IMR-90 (cell line): ENCODE measurements around the gene NT5C1B. TPM values are rescaled to one million over a fixed set of nuclear protein-coding genes. Genes with fewer than 3 reads are reported as not detected.

Source experiments
- ATAC-seq: fragments of 200-7000 bp; cut with Tn5 transposase; 2 replicates; pipeline ENCODE4 v1.9.1; 2020; ENCODE audit warnings: low read depth, mild to moderate bottlenecking, moderate library complexity
- BruUV-seq: library from RNA; stranded (reverse); fragments of 400-500 nt; replicated peaks from 2 replicates; lab custom pipeline; 2021; lab: Mats Ljungman, UMichigan
- CTCF ChIA-PET: fragments of 300-600 bp; formaldehyde crosslinking; extraction: SDS; loops from one replicate; lab custom pipeline; 2021; ENCODE audit warnings: antibody characterized with exemption; lab: Yijun Ruan, JAX
- POLR2A ChIA-PET: fragments of 300-600 bp; sonication (Branson Sonifier 250); formaldehyde crosslinking; loops from one replicate; lab custom pipeline; 2022; ENCODE audit warnings: antibody characterized with exemption; ENCODE audit not compliant: unreplicated experiment; lab: Charles Lee
- DNase-seq: peaks from one replicate; pipeline ENCODE4 v3.0.0; 2013
- H2AFZ ChIP-seq: replicated peaks from 2 replicates; pipeline ENCODE3; 2013; ENCODE audit warnings: low read length, mild to moderate bottlenecking; ENCODE audit not compliant: poor library complexity
- H2AK5ac ChIP-seq: 2 replicates; pipeline ENCODE4 v1.6.1; 2013; ENCODE audit warnings: low read depth, low read length, inconsistent platforms
- H2AK9ac ChIP-seq: replicated peaks from 2 replicates; pipeline ENCODE3; 2013; ENCODE audit warnings: mild to moderate bottlenecking, low read depth, low read length, moderate library complexity; ENCODE audit not compliant: poor library complexity
- H2BK120ac ChIP-seq: 2 replicates; pipeline ENCODE4 v1.6.1; 2013; ENCODE audit warnings: low read depth, low read length, inconsistent platforms
- H2BK15ac ChIP-seq: 3 replicates; pipeline ENCODE4 v1.6.1; 2013; ENCODE audit warnings: low read depth, low read length, inconsistent platforms
- H2BK20ac ChIP-seq: 2 replicates; pipeline ENCODE4 v1.6.1; 2013; ENCODE audit warnings: low read depth, mild to moderate bottlenecking, inconsistent platforms, low read length, moderate library complexity
- H2BK5ac ChIP-seq: 2 replicates; pipeline ENCODE4 v1.6.1; 2013; ENCODE audit warnings: mild to moderate bottlenecking, low read depth, low read length, inconsistent platforms; ENCODE audit not compliant: poor library complexity, severe bottlenecking
- H3K14ac ChIP-seq: replicated peaks from 2 replicates; pipeline ENCODE4 v1.6.1; 2013; ENCODE audit warnings: low read depth, low read length, inconsistent platforms
- H3K18ac ChIP-seq: 2 replicates; pipeline ENCODE4 v1.6.1; 2013; ENCODE audit warnings: low read depth, low read length, control low read depth
- H3K23ac ChIP-seq: 2 replicates; pipeline ENCODE4 v1.6.1; 2013; ENCODE audit warnings: low read depth, low read length, inconsistent platforms
- H3K27ac ChIP-seq: 2 replicates; pipeline ENCODE4 v1.5.1; 2013; ENCODE audit warnings: mild to moderate bottlenecking, control low read depth, low read length; ENCODE audit not compliant: insufficient read depth
- H3K27me3 ChIP-seq: 2 replicates; pipeline ENCODE4 v1.6.1; 2013; ENCODE audit warnings: low read length; ENCODE audit not compliant: control insufficient read depth, insufficient read depth
- H3K36me3 ChIP-seq: 2 replicates; pipeline ENCODE4 v1.6.1; 2013; ENCODE audit warnings: low read length, mixed read lengths; ENCODE audit not compliant: control insufficient read depth, insufficient read depth
- H3K4ac ChIP-seq: 2 replicates; pipeline ENCODE4 v1.6.1; 2013; ENCODE audit warnings: low read depth, low read length, inconsistent platforms
- H3K4me1 ChIP-seq: 2 replicates; pipeline ENCODE4 v1.6.1; 2013; ENCODE audit warnings: low read length, mixed read lengths; ENCODE audit not compliant: control insufficient read depth, insufficient read depth
- H3K4me2 ChIP-seq: 2 replicates; pipeline ENCODE4 v1.6.1; 2013; ENCODE audit warnings: low read depth, mild to moderate bottlenecking, control low read depth, low read length, moderate library complexity
- H3K4me3 ChIP-seq: 2 replicates; pipeline ENCODE4 v1.5.1; 2013; ENCODE audit warnings: low read depth, mild to moderate bottlenecking, control low read depth, low read length, moderate library complexity; ENCODE audit not compliant: insufficient read depth
- H3K56ac ChIP-seq: 2 replicates; pipeline ENCODE4 v1.6.1; 2013; ENCODE audit warnings: low read length, inconsistent platforms; ENCODE audit not compliant: insufficient read depth; ENCODE audit errors: extremely low read depth
- H3K79me1 ChIP-seq, 2 experiments: 2 replicates each; pipeline ENCODE4 v1.6.1; 2013; ENCODE audit warnings: low read length in 2 of 2, inconsistent platforms in 1 of 2, low read depth in 1 of 2
- H3K9ac ChIP-seq: 2 replicates; pipeline ENCODE4 v1.6.1; 2013; ENCODE audit warnings: low read depth, low read length, control low read depth
- H3K9me1 ChIP-seq: 2 replicates; pipeline ENCODE4 v1.6.1; 2013; ENCODE audit warnings: low read length, inconsistent platforms; ENCODE audit not compliant: insufficient read depth
- H3K9me3 ChIP-seq: 2 replicates; pipeline ENCODE4 v1.6.1; 2013; ENCODE audit warnings: low read length; ENCODE audit not compliant: control insufficient read depth, insufficient read depth
- H4K20me1 ChIP-seq: 2 replicates; pipeline ENCODE4 v1.6.1; 2013; ENCODE audit warnings: low read length, inconsistent platforms; ENCODE audit not compliant: insufficient read depth
- H4K5ac ChIP-seq: 2 replicates; pipeline ENCODE4 v1.6.1; 2013; ENCODE audit warnings: mild to moderate bottlenecking, low read depth, low read length, control low read depth
- H4K8ac ChIP-seq, 2 experiments: 2 replicates each; pipeline ENCODE4 v1.6.1; 2013; ENCODE audit warnings: low read depth in 2 of 2, low read length in 2 of 2, control low read depth in 1 of 2, inconsistent platforms in 1 of 2
- H4K91ac ChIP-seq: 2 replicates; pipeline ENCODE4 v1.6.1; 2013; ENCODE audit warnings: low read depth, low read length, inconsistent platforms; ENCODE audit not compliant: insufficient read depth
- CEBPB ChIP-seq: IDR thresholded peaks from 2 replicates; pipeline ENCODE4 v1.6.1; 2012; ENCODE audit warnings: low read depth, low read length, improper control_type of control experiment
- CHD1 ChIP-seq: IDR thresholded peaks from 2 replicates; pipeline ENCODE4 v1.6.1; 2012; ENCODE audit warnings: low read depth, low read length, improper control_type of control experiment
- FOS ChIP-seq: fragments of 150-350 bp; IDR thresholded peaks from 2 replicates; pipeline ENCODE4 v1.6.1; 2016; ENCODE audit warnings: low read depth, low read length
- MAZ ChIP-seq: IDR thresholded peaks from 2 replicates; pipeline ENCODE4 v1.6.1; 2012; ENCODE audit warnings: low read depth, mild to moderate bottlenecking, low read length, improper control_type of control experiment, moderate library complexity, borderline replicate concordance
- MXI1 ChIP-seq: IDR thresholded peaks from 2 replicates; pipeline ENCODE4 v1.6.1; 2012; ENCODE audit warnings: low read depth, mild to moderate bottlenecking, low read length, moderate library complexity, borderline replicate concordance
- NFE2L2 ChIP-seq: fragments of 150-350 bp; IDR thresholded peaks from 2 replicates; pipeline ENCODE4 v1.6.1; 2016; ENCODE audit warnings: low read depth, mild to moderate bottlenecking, low read length
- POLR2A ChIP-seq: IDR thresholded peaks from 2 replicates; pipeline ENCODE4 v1.6.1; 2012; ENCODE audit warnings: mild to moderate bottlenecking, low read depth, low read length
- RAD21 ChIP-seq: IDR thresholded peaks from 2 replicates; pipeline ENCODE4 v1.6.1; 2012; ENCODE audit warnings: low read length, improper control_type of control experiment
- RCOR1 ChIP-seq: IDR thresholded peaks from 2 replicates; pipeline ENCODE4 v1.6.1; 2012; ENCODE audit warnings: mild to moderate bottlenecking, low read length, improper control_type of control experiment; ENCODE audit not compliant: insufficient replicate concordance
- SMC3 ChIP-seq: fragments of 150-350 bp; IDR thresholded peaks from 2 replicates; pipeline ENCODE4 v1.6.1; 2016; ENCODE audit warnings: low read depth, mild to moderate bottlenecking, antibody characterized with exemption, low read length, moderate library complexity
- USF2 ChIP-seq: fragments of 150-350 bp; IDR thresholded peaks from 2 replicates; pipeline ENCODE4 v1.6.1; 2017; ENCODE audit warnings: mild to moderate bottlenecking, antibody characterized with exemption, low read length, low read depth
- WGBS, 2 experiments: methylation state at CpG; one replicate each; pipeline versions ENCODE4 v1.1.5 to v1.1.7; 2013; ENCODE audit warnings: missing lambda C conversion rate in 2 of 2; ENCODE audit not compliant: insufficient read length in 1 of 2; ENCODE audit errors: extremely low coverage in 2 of 2; 5-methylcytosine and 5-hydroxymethylcytosine counted together
- dilution Hi-C: fragments of 300-500 bp; cut with HindIII; formaldehyde crosslinking; loops from one replicate; pipeline ENCODE4 v1.14.3; 2018; ENCODE audit warnings: low sequenced_read_pairs; ENCODE audit not compliant: unreplicated experiment
- in situ Hi-C: fragments of 300-500 bp; cut with MboI; formaldehyde crosslinking; loops from 3 replicates; pipeline ENCODE4 v1.14.3; 2019; ENCODE audit warnings: low sequenced_read_pairs, inconsistent platforms, mixed read lengths
- intact Hi-C: fragments of 100-400 bp; cut with micrococcal nuclease; formaldehyde crosslinking; loops from 2 replicates; pipeline ENCODE4 v1.10.0; 2022
- polyA plus RNA-seq, 3 experiments: library from polyadenylated mRNA; depleted of rRNA; stranded (reverse); fragments of >200 nt; gene quantifications; 2 replicates each; pipeline ENCODE4 v1.2.3, GENCODE V29; 2012; ENCODE audit warnings: low replicate concordance in 1 of 3
- total RNA-seq: library from RNA; depleted of rRNA; stranded (reverse); fragments of >200 nt; gene quantifications from 2 replicates; pipeline ENCODE4 v1.2.3, GENCODE V29; 2012
- TF ChIP-seq, protein P1 (sequence below): conservative IDR thresholded peaks from 2 replicates; pipeline ENCODE4 v1.5.1; 2012; ENCODE audit warnings: mild to moderate bottlenecking, low read depth, low read length, improper control_type of control experiment

The NT5C1B gene
- total and polyA plus RNA-seq, 2 of the 4 experiments (the other 2 are of a cell fraction), result not detected

DNA sequence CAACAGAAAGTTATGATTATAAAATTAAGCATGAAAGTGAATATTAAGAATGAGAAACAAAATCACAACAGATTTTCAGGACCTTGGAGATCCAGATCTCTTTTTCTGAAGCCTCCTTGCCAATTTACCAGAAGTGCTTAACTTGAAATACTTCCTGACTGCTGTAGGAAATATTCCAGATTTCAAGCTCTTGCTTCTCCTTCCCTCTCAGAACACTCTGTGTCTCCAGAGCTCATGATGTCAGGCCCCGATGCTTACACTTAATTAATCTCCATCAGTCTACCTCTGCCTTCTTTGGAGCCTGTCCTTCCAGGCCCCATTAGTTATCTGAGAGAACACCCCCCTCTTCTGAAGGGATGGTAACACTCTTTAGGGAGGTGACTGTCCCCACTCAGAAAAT is 20.7 kb upstream of the NT5C1B start:
- Histone ChIP-seq H2AK5ac (no peak overlapping the region), H4K8ac (no peak overlapping the region), H2AK9ac (no peak overlapping the region), H3K27ac (no peak overlapping the region), H3K18ac (no peak overlapping the region), H3K79me1 (no peaks in the 10 kb centered on the region), H3K9ac (no peak overlapping the region), H3K4ac (no peak overlapping the region), H3K36me3 (no peaks in the 10 kb centered on the region), H3K4me3 (no peak overlapping the region), H3K4me2 (no peak overlapping the region), H3K14ac (no peak overlapping the region), H2BK20ac (no peak overlapping the region), H3K4me1 (peaks cover 6% of the 10 kb centered on the region), H3K56ac (no peak overlapping the region), H4K91ac (no peak overlapping the region), H2AFZ (no peak overlapping the region), H3K9me1 (0 out of 2 replicates have a peak, but pooled peaks cover 6% of the 10 kb centered on the region), H3K9me3 (no peaks in the 10 kb centered on the region), H2BK120ac (no peak overlapping the region), H4K5ac (no peak overlapping the region), H2BK5ac (no peak overlapping the region), H3K23ac (no peak overlapping the region), H4K20me1 (peaks cover 7% of the 10 kb centered on the region; the same call in 1 of the 2 replicates), H2BK15ac (no peak overlapping the region), H3K27me3 (peaks cover 8% of the 10 kb centered on the region)
- dilution Hi-C loops, result no loop called here
- intact Hi-C loops, result loop anchor here (5.0 kb wide), 1 partner anchor 752 kb away; no protein-coding TSS in a partner anchor
- ChIA-PET POLR2A (no interaction called here), CTCF (interaction anchor here (1.2 kb wide), 1 partner anchor 89 kb away, joined by 3 read pairs; no protein-coding TSS in a partner anchor)
- DNase-seq (no peak), ATAC-seq (no peak)
- WGBS, 2 experiments, result no CpG with 5 or more reads among the region's 1 CpG
- in situ Hi-C loops, result no loop called here
- no TSS peak for BruUV-seq
- TF ChIP-seq MXI1, result no peak
- no peak for TF ChIP-seq POLR2A
- no peak for TF ChIP-seq NFE2L2
- TF ChIP-seq MAZ, result no peak
- TF ChIP-seq, protein P1, sequence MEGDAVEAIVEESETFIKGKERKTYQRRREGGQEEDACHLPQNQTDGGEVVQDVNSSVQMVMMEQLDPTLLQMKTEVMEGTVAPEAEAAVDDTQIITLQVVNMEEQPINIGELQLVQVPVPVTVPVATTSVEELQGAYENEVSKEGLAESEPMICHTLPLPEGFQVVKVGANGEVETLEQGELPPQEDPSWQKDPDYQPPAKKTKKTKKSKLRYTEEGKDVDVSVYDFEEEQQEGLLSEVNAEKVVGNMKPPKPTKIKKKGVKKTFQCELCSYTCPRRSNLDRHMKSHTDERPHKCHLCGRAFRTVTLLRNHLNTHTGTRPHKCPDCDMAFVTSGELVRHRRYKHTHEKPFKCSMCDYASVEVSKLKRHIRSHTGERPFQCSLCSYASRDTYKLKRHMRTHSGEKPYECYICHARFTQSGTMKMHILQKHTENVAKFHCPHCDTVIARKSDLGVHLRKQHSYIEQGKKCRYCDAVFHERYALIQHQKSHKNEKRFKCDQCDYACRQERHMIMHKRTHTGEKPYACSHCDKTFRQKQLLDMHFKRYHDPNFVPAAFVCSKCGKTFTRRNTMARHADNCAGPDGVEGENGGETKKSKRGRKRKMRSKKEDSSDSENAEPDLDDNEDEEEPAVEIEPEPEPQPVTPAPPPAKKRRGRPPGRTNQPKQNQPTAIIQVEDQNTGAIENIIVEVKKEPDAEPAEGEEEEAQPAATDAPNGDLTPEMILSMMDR, result no peak
- no peak for TF ChIP-seq USF2
- TF ChIP-seq FOS, result no peak
- TF ChIP-seq CHD1, result no peak
- TF ChIP-seq RAD21, result no peak
- TF ChIP-seq CEBPB, result no peak
- TF ChIP-seq SMC3, result no peak
- TF ChIP-seq RCOR1, result no peak
